ENCODE data around the gene PREX1.
A peak's percentile ranks its signal among the peaks of the same experiment; 100 is the strongest.
"Not testable (repeated sequence)": the region's sequence is repeated elsewhere in the genome, so short reads cannot be mapped to it uniquely, and the experiment has no call there.

PREX1 gene

DNA sequence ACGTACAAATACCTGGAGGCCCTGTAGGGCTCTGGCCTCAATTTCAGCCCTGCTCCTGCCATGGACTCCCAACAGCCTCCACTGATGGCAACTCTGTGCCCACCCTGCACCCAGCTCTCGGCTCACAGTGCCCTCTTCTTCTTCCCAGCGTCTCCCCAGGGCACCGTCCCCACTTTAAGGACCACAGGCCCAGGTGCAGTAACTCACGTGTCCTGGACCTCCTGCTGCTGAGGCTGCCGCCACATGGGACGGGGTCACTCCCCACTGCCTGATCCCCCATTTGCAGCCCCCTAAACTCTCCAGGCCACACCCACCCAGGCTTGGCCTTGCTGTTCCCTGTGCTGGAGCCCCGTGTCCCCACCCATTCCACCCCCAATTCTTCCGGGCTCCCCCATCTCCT, 223.4 kb downstream of the PREX1 start:
- Histone ChIP-seq H3K4me2 (no peak overlapping the region), H3K27ac (no peak overlapping the region), H3K4me1 (peaks cover 62% of the 10 kb centered on the region), H3K27me3 (no peaks in the 10 kb centered on the region), H3K9me3 (no peaks in the 10 kb centered on the region), H3K36me3 (no peaks in the 10 kb centered on the region), H3K4me3 (no peak overlapping the region), H3K9ac (no peak overlapping the region), H4K20me1 (no peaks in the 10 kb centered on the region)
- no peak for TF ChIP-seq Cebpa-rat (IDR thresholded peaks at IDR 0.05)

DNA sequence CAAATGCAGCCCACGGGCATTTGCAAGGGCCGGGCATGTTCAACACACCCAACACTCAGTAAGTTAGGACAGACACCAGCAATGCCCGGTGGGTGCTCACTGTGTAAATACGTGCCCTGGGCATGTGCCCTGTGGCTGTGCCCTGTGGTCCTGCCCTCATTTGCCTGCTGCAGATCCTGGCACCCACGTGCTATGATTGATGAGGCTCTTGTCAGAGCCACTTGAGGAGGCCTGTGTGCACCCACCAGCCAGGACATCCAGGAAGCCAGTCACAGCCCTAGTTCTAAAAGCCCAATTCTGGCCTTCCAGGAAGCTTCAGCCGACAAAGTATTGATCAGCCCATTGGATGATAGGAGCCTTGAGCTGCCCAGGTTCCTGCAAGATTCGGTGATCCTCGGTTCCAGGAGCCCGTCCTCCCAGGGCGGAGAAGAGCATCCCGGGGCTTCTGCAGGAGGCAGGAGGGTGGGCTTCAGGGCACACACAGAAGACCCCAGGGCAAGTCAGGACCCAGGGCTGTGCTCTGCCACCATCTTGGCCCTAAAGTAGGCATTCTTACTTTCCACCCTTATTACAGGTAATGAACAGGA, 223.9 kb downstream of the PREX1 start:
- Histone ChIP-seq H3K27me3 (no peaks in the 10 kb centered on the region), H3K4me2 (0 out of 2 replicates have a peak overlapping the region, but pooled peaks have one; percentile 1), H3K9me3 (no peaks in the 10 kb centered on the region), H3K27ac (no peak overlapping the region), H3K9ac (no peak overlapping the region), H3K36me3 (no peaks in the 10 kb centered on the region), H3K4me3 (no peak overlapping the region), H3K4me1 (peaks cover 67% of the 10 kb centered on the region), H4K20me1 (no peaks in the 10 kb centered on the region)
- no peak for TF ChIP-seq Cebpa-rat (IDR thresholded peaks at IDR 0.05)

DNA sequence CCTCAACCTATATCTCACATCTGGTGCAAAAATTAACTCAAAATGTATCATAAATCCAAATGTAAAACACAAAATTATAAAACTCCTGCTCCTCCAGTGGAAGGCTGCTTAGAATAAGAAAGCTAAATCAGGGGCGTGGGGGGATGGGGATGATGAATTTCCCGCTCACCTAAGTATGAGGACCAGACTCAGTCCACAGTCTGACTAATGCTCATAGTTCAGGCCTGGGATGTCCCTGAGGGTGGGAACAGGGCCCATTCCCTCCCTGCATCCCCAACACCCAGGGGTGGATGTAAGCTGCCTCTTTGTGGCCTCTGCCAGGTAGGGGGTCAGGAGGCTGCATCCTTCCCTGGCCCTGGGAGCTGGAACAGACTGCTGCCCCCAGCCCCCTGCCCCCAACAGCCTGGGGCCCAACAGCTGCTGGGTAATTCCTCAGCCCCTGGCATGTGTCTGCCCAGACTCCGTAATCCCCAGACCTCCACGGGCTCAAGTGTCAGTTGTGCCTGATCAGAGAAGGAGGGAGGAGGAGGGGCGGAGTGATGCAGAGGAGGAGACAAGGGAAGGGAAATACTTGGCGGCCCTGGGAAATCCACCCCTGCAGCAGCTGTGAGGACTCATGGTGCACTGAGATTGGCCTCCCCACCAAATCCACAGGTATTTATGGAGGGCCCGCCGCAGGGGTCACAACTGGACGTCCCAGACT, 224.5 kb downstream of the PREX1 start:
- no peaks in the 10 kb centered on the region for H3K27me3 ChIP-seq
- peaks cover 73% of the 10 kb centered on the region for H3K4me1 ChIP-seq
- 0 out of 2 replicates have a peak overlapping the region, but pooled peaks have one; percentile 1 for H3K4me2 ChIP-seq
- H3K4me3 ChIP-seq, result no peak overlapping the region
- no peaks in the 10 kb centered on the region for H3K9me3 ChIP-seq
- H4K20me1 ChIP-seq, result no peaks in the 10 kb centered on the region
- no peak overlapping the region for H3K9ac ChIP-seq
- no peaks in the 10 kb centered on the region for H3K36me3 ChIP-seq
- no peak for TF ChIP-seq Cebpa-rat (IDR thresholded peaks at IDR 0.05)
- H3K27ac ChIP-seq, result no peak overlapping the region

DNA sequence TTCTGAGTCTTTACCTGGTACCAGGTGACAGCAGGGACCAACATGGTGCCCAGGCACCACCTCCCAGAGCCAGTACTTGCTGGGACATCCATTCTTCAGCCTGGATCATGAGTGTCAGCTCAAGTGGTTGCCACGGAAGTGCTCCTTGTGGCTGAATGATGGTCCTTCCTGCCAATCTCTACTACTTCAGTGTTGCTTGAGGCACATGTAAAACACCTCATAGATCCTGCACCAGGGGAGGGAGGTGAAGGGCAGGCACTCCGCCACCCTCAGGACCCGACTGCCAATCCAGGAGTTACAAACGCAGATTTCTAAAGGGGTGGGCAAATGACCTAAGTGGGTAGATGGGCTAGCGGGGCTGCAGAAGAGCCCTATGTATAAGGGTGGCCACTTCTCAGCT, 226.0 kb downstream of the PREX1 start:
- Histone ChIP-seq H3K9ac (no peak overlapping the region), H3K9me3 (no peaks in the 10 kb centered on the region), H3K27me3 (no peaks in the 10 kb centered on the region), H3K4me2 (peak overlapping the region; percentile 72; the same call in 1 of the 2 replicates), H4K20me1 (no peaks in the 10 kb centered on the region), H3K27ac (0 out of 2 replicates have a peak overlapping the region, but pooled peaks have one; percentile 40), H3K36me3 (no peaks in the 10 kb centered on the region), H3K4me1 (peaks cover 66% of the 10 kb centered on the region), H3K4me3 (no peak overlapping the region)
- TF ChIP-seq Cebpa-rat (IDR thresholded peaks at IDR 0.05), result no peak

DNA sequence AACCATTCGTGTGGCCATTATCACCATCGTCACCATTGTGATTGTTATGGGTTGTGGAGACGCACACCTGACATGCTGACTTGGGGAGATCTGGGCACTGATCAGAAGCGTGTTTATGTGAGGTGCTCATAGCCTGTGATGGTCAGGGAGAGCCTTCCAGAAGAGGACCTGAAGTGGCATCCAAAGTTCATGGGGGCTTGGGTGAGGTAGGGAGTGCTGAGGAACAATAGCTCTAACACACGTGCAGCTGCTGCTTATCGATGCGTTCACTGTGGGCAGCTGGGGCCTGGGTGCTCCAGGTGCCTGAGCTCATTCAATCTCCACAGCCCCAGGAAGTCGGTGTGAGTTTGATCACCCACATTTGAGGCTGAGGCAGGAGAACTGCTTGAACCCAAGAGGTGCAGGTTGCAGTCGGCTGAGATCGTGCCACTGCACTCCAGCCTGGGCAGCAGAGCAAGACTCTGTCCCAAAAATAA, 227.3 kb downstream of the PREX1 start:
- peak overlapping the region; percentile 72 for H3K4me2 ChIP-seq
- H3K36me3 ChIP-seq, result no peaks in the 10 kb centered on the region
- peak overlapping the region; percentile 59; the same call in 1 of the 2 replicates for H3K27ac ChIP-seq
- no peaks in the 10 kb centered on the region for H3K27me3 ChIP-seq
- H3K9me3 ChIP-seq, result peaks cover 5% of the 10 kb centered on the region; the same call in 1 of the 2 replicates
- no peak for TF ChIP-seq Cebpa-rat (IDR thresholded peaks at IDR 0.05)
- H3K9ac ChIP-seq, result no peak overlapping the region
- H3K4me3 ChIP-seq, result no peak overlapping the region
- peaks cover 67% of the 10 kb centered on the region for H3K4me1 ChIP-seq
- no peaks in the 10 kb centered on the region for H4K20me1 ChIP-seq

DNA sequence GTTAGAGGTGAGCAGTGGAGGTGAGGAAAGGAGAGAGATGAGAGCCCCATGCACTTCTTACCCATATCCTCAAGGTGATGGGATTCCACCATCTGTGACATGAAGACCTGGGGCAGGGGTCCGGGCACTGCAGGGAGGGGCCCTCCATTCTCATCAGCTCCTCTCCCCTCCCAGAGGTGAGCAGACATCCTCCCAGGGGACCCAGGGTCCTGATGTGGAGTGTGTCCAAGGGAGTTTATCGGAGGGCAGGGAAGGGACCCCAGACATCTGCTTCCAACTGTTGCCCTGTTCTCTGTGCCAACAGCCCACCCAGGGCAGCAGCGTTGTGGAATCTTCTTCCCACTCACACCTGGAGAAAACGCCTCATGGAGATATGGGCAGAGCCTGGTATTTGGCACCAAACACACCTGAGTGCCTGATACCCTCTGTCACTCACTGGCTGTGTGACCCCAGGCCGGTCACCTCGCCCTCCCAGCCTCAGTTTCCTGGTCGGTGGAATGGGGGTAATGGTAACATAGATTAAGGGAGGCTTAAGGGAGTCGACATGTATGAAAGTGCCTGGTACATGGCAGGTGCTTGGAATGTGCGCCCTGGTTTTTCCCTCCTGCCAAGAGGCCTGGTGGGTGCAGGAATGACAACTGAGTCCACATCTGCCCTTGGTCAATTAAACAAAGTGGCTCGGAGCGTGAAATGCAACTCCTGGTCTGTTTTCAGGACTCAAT, 227.9 kb downstream of the PREX1 start:
- Histone ChIP-seq H3K4me1 (peaks cover 61% of the 10 kb centered on the region), H3K27me3 (no peaks in the 10 kb centered on the region), H3K4me2 (peak overlapping the region; percentile 72), H3K9ac (no peak overlapping the region), H3K27ac (peak overlapping the region; percentile 59; the same call in 1 of the 2 replicates), H3K9me3 (peaks cover 5% of the 10 kb centered on the region; the same call in 1 of the 2 replicates), H3K4me3 (no peak overlapping the region), H3K36me3 (no peaks in the 10 kb centered on the region), H4K20me1 (no peaks in the 10 kb centered on the region)
- no peak for TF ChIP-seq Cebpa-rat (IDR thresholded peaks at IDR 0.05)

DNA sequence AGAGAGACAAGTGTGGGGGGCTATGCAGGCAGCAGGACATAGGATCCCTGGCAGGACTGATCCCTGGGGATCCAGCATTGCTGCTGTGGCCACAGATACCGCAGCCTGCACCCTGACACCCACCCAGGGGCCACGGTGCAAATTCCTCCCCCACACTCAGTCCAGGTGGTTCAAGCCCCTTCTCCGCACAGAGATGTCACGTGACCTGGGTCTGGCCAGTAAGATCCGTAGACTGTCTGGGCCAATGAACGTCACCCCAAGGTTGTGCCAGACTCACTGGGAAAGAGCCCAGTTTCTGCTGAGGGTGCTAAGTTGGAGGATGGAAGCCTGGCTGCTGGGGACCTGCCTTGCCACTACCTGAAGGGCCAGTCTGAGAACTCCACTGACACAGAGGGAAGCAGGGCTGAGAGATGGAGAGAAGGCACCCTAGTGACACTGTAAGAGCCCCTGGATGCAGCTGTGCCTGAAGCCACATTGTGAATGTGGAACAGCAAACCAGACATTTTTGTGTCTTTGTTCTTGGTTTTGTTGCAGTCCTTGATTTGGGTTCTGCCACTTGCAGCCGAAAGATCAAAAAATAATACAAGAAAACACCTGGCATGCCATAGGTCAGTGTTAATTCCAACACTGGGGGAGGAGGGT, 228.6 kb downstream of the PREX1 start:
- TF ChIP-seq Cebpa-rat (IDR thresholded peaks at IDR 0.05), result no peak

DNA sequence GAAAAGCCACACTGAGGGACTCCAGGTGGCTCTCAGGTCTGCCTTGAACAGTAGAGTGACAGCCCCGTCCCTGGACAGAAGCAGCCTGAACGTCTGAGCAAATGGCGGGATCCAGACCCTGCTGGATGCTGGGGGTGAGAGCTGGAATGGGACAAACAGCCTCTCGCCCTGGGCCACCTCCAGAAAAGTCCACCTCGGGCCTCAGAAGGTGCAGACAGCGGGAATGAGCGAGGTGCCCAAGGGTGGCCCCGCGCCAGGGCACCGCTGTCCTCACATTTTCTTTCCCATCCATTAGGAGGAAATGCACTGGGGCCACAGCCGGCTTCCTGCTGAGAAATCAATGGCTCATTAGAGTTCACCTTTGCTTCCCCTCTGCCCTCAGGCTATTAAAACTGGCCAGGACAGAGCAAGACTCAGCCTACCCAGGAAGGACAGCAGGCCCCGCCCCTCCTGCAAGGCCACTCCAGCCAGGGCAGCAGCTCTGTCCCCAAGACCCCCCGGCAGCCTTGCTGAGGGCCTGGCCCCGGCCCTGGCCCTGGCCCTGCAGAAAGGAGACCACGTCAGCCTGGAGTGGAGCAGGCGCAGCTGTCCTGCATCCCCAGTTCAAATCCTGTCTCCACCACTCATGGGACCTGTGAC, 229.4 kb downstream of the PREX1 start:
- not testable (repeated sequence) for H3K9ac ChIP-seq, H3K9me3 ChIP-seq, H4K20me1 ChIP-seq, H3K27ac ChIP-seq, H3K4me3 ChIP-seq, H3K27me3 ChIP-seq, H3K36me3 ChIP-seq
- peaks cover 51% of the 10 kb centered on the region for H3K4me1 ChIP-seq
- peak overlapping the region; percentile 72 for H3K4me2 ChIP-seq

More for the DNA sequence above, 228.6 kb downstream of the PREX1 start:
- peaks cover 58% of the 10 kb centered on the region for H3K4me1 ChIP-seq
- H3K4me3 ChIP-seq, result no peak overlapping the region
- H4K20me1 ChIP-seq, result no peaks in the 10 kb centered on the region
- peak overlapping the region; percentile 72 for H3K4me2 ChIP-seq
- no peaks in the 10 kb centered on the region for H3K27me3 ChIP-seq
- peak overlapping the region; percentile 24; the same call in 1 of the 2 replicates for H3K27ac ChIP-seq
- H3K9ac ChIP-seq, result no peak overlapping the region; the same call in 1 of the 2 replicates
- H3K9me3 ChIP-seq, result peaks cover 5% of the 10 kb centered on the region; the same call in 1 of the 2 replicates
- H3K36me3 ChIP-seq, result no peaks in the 10 kb centered on the region
